HEK293 (cell line): ENCODE results near the gene NR3C2.

Experiments used
- CTCF ChIP-seq: fragments of 450-650 bp; formaldehyde crosslinking; IDR thresholded peaks from 2 replicates; pipeline ENCODE4 v1.5.1; 2016; ENCODE audit warnings: missing biosample characterization, missing genetic modification characterization
- SALL2 ChIP-seq: fragments of 450-650 bp; formaldehyde crosslinking; IDR thresholded peaks from 2 replicates; pipeline ENCODE4 v1.5.0; 2017; ENCODE audit warnings: missing biosample characterization, mild to moderate bottlenecking, missing genetic modification characterization, borderline replicate concordance
- WT1 ChIP-seq: fragments of 450-650 bp; formaldehyde crosslinking; IDR thresholded peaks from 2 replicates; pipeline ENCODE4 v1.5.1; 2016; ENCODE audit warnings: missing biosample characterization, missing genetic modification characterization
- ZBTB49 ChIP-seq: fragments of 450-650 bp; formaldehyde crosslinking; IDR thresholded peaks from 2 replicates; pipeline ENCODE4 v1.5.1; 2016; ENCODE audit warnings: missing biosample characterization, missing genetic modification characterization, low read depth
- ZNF175 ChIP-seq: fragments of 450-650 bp; formaldehyde crosslinking; IDR thresholded peaks from 2 replicates; pipeline ENCODE4 v1.5.1; 2016; ENCODE audit warnings: missing biosample characterization, missing genetic modification characterization
- ZNF501 ChIP-seq: fragments of 450-650 bp; formaldehyde crosslinking; IDR thresholded peaks from 2 replicates; pipeline ENCODE4 v1.5.1; 2016; ENCODE audit warnings: missing biosample characterization, missing genetic modification characterization
- ZNF558 ChIP-seq: fragments of 450-650 bp; formaldehyde crosslinking; IDR thresholded peaks from 2 replicates; pipeline ENCODE4 v1.5.1; 2016; ENCODE audit warnings: missing biosample characterization, missing genetic modification characterization
- ZNF623 ChIP-seq: fragments of 450-650 bp; formaldehyde crosslinking; IDR thresholded peaks from 2 replicates; pipeline ENCODE4 v1.5.1; 2016; ENCODE audit warnings: missing biosample characterization, missing genetic modification characterization
- ZNF624 ChIP-seq: fragments of 450-650 bp; formaldehyde crosslinking; IDR thresholded peaks from 2 replicates; pipeline ENCODE4 v1.5.1; 2017; ENCODE audit warnings: missing biosample characterization, missing genetic modification characterization
- ZNF707 ChIP-seq: fragments of 450-650 bp; formaldehyde crosslinking; IDR thresholded peaks from 2 replicates; pipeline ENCODE4 v1.5.1; 2016; ENCODE audit warnings: missing biosample characterization, missing genetic modification characterization
- ZSCAN5A ChIP-seq: fragments of 450-650 bp; formaldehyde crosslinking; IDR thresholded peaks from 2 replicates; pipeline ENCODE4 v1.5.1; 2016; ENCODE audit warnings: missing biosample characterization, missing genetic modification characterization

DNA sequence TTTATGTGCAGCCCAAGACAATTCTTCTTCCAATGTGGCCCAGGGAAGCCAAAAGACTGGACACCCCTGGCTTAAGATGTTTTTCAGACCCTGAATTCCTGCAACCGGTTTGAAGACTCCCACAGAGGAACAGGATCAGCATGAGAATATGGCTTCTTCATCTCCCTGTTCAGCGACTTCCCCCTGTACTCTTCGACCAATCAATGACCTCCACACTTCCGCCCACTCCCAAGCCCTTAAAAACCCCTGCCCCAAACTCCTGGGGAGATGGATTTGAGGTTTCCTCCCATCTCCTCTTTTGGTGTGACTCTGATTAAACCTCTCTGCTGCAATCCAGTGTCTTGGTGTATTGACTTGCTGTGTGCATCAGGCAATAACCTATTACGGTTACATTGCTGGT lies 344.4 kb downstream of the NR3C2 start:
- no peak for TF ChIP-seq ZBTB49 (tag by site-specific recombination)
- TF ChIP-seq CTCF (tag by site-specific recombination), result no peak
- no peak for TF ChIP-seq SALL2 (tag by site-specific recombination)
- no peak for TF ChIP-seq ZNF624 (tag by site-specific recombination)
- no peak for TF ChIP-seq ZNF558
- TF ChIP-seq ZNF707, result no peak
- no peak for TF ChIP-seq ZNF623 (tag by site-specific recombination)
- no peak for TF ChIP-seq ZNF501 (tag by site-specific recombination)
- no peak for TF ChIP-seq ZNF175 (tag by site-specific recombination)
- TF ChIP-seq WT1, result no peak
- no peak for TF ChIP-seq ZSCAN5A (tag by site-specific recombination)
